Measurements from ENCODE around the gene SERF2.

Gene SERF2

GRCh38 chr15:43791993-43792760, at the start of gene SERF2:
SERF2 (plus strand) TSS chr15:43792320; CDS start chr15:43792377, 57 bp downstream.
- TF ChIP-seq CSDC2 (CRISPR knock-in tag; IDR thresholded peaks at IDR 0.05) (no peak), TSHZ2 (CRISPR knock-in tag; IDR thresholded peaks at IDR 0.05) (no peak), OSR1 (CRISPR knock-in tag; IDR thresholded peaks at IDR 0.05) (no peak), SNAI2 (CRISPR knock-in tag; IDR thresholded peaks at IDR 0.05) (no peak), CSRNP3 (CRISPR knock-in tag; IDR thresholded peaks at IDR 0.05) (no peak), GLIS3 (CRISPR knock-in tag; IDR thresholded peaks at IDR 0.05) (no peak), TCF4 (CRISPR knock-in tag; IDR thresholded peaks at IDR 0.05; ENCODE audit: borderline replicate concordance) (no peak), CREB5 (CRISPR knock-in tag; IDR thresholded peaks at IDR 0.05; ENCODE audit: low read depth) (no peak), ZNF70 (CRISPR knock-in tag; IDR thresholded peaks at IDR 0.05) (no peak), ARNTL (CRISPR knock-in tag; IDR thresholded peaks at IDR 0.05; ENCODE audit: borderline replicate concordance, low read depth) (no peak), PPARA (CRISPR knock-in tag; IDR thresholded peaks at IDR 0.05; ENCODE audit: borderline replicate concordance) (no peak), ZFP30 (CRISPR knock-in tag; IDR thresholded peaks at IDR 0.05) (no peak), ZC3H10 (CRISPR knock-in tag; IDR thresholded peaks at IDR 0.05) (no peak), POU6F1 (CRISPR knock-in tag; IDR thresholded peaks at IDR 0.05; ENCODE audit: borderline replicate concordance, low read depth) (no peak), ESRRG (CRISPR knock-in tag; IDR thresholded peaks at IDR 0.05) (no peak), ZFP3 (CRISPR knock-in tag; IDR thresholded peaks at IDR 0.05) (no peak), ZNF8 (CRISPR knock-in tag; IDR thresholded peaks at IDR 0.05) (no peak), RARB (CRISPR knock-in tag; IDR thresholded peaks at IDR 0.05) (no peak), ZNF565 (CRISPR knock-in tag; conservative IDR thresholded peaks at IDR 0.05; ENCODE audit: low read depth) (no peak), BACH2 (CRISPR knock-in tag; IDR thresholded peaks at IDR 0.05; ENCODE audit: borderline replicate concordance) (no peak)
- ATAC-seq, result peak; percentile 94

- peak; percentile 8; the same call in 1 of the 2 replicates for TF ChIP-seq ZFP30 (CRISPR knock-in tag; IDR thresholded peaks at IDR 0.05)
- TF ChIP-seq TSHZ2 (CRISPR knock-in tag; IDR thresholded peaks at IDR 0.05), result 0 out of 2 replicates have a peak, but pooled peaks have one; percentile 12
- ATAC-seq, result peak; percentile 96
These were observed 45.7 kb upstream of the SERF2 start, which contains the start of gene PDIA3 for GRCh38 chr15:43746245-43746902. PDIA3 (plus strand) TSS chr15:43746438; CDS start chr15:43746540, 102 bp downstream.

GRCh38 chr15:43746903-43747309, 45.2 kb upstream of the SERF2 start:
- peak; percentile 52; the same call in 2 of the 3 replicates for ATAC-seq
